Measurements from ENCODE around the gene PRDX3.
A peak's percentile ranks its signal among the peaks of the same experiment; 100 is the strongest.

The PRDX3 gene

GRCh38 chr10:119197921-119198320 is 19.3 kb upstream of the PRDX3 start:
- Histone ChIP-seq H3K4me1 (peaks cover 0 to 5% (median 2%) of the 10 kb centered on the region in 4 donors), H3K27me3 (peaks cover 0 to 3% of the 10 kb centered on the region in 2 donors), H3K9me3 (no peaks in the 10 kb centered on the region), H3K27ac (no peak overlapping the region), H3K4me3 (no peak overlapping the region), H3K36me3 (no peaks in the 10 kb centered on the region)
- intact Hi-C loops (cut with DNase I; ENCODE audit: low total_unique reads) = loop anchor here (10.0 kb wide), 1 partner anchor 377 kb away; no protein-coding TSS in a partner anchor
- DNase-seq = no peak
- TF ChIP-seq CTCF (IDR thresholded peaks at IDR 0.05) = no peak

- TF ChIP-seq CTCF (IDR thresholded peaks at IDR 0.05) = no peak
- Histone ChIP-seq H3K27ac (no peak overlapping the region), H3K4me1 (no peaks in the 10 kb centered on the region), H3K36me3 (no peaks in the 10 kb centered on the region), H3K4me3 (no peak overlapping the region), H3K9me3 (no peaks in the 10 kb centered on the region), H3K27me3 (no peaks in the 10 kb centered on the region)
- DNase-seq = peak in 1 of 2 donors; percentile 23
- intact Hi-C loops (cut with DNase I; ENCODE audit: low total_unique reads) = loop anchor here (10.0 kb wide), 1 partner anchor 383 kb away; no protein-coding TSS in a partner anchor
Observed at GRCh38 chr10:119191881-119192280, 13.3 kb upstream of the PRDX3 start.

GRCh38 chr10:119190954-119191785 is 12.6 kb upstream of the PRDX3 start:
- no peaks in the 10 kb centered on the region for H3K9me3 ChIP-seq
- H3K27ac ChIP-seq = no peak overlapping the region
- H3K4me1 ChIP-seq = no peaks in the 10 kb centered on the region
- no peak for TF ChIP-seq CTCF (IDR thresholded peaks at IDR 0.05)
- no peak overlapping the region for H3K4me3 ChIP-seq
- H3K36me3 ChIP-seq = no peaks in the 10 kb centered on the region
- intact Hi-C loops (cut with DNase I; ENCODE audit: low total_unique reads) = loop anchor here (10.0 kb wide), 1 partner anchor 384 kb away; no protein-coding TSS in a partner anchor
- H3K27me3 ChIP-seq = no peaks in the 10 kb centered on the region
- DNase-seq = no peak

GRCh38 chr10:119190353-119190752 is 11.7 kb upstream of the PRDX3 start:
- no peaks in the 10 kb centered on the region for H3K36me3 ChIP-seq
- no peak for TF ChIP-seq CTCF (IDR thresholded peaks at IDR 0.05)
- no peaks in the 10 kb centered on the region for H3K27me3 ChIP-seq
- no peak overlapping the region for H3K4me3 ChIP-seq
- intact Hi-C loops (cut with DNase I; ENCODE audit: low total_unique reads) = loop anchor here (10.0 kb wide), 1 partner anchor 384 kb away; no protein-coding TSS in a partner anchor
- H3K27ac ChIP-seq = no peak overlapping the region
- DNase-seq = no peak
- no peaks in the 10 kb centered on the region for H3K9me3 ChIP-seq
- no peaks in the 10 kb centered on the region for H3K4me1 ChIP-seq

GRCh38 chr10:119189811-119190282 is 11.2 kb upstream of the PRDX3 start:
- H3K9me3 ChIP-seq = no peaks in the 10 kb centered on the region
- TF ChIP-seq CTCF (IDR thresholded peaks at IDR 0.05) = no peak
- H3K4me1 ChIP-seq = no peaks in the 10 kb centered on the region
- no peaks in the 10 kb centered on the region for H3K27me3 ChIP-seq
- H3K27ac ChIP-seq = no peak overlapping the region
- H3K36me3 ChIP-seq = no peaks in the 10 kb centered on the region
- intact Hi-C loops (cut with DNase I; ENCODE audit: low total_unique reads) = loop anchor here (10.0 kb wide), 1 partner anchor 385 kb away; no protein-coding TSS in a partner anchor
- H3K4me3 ChIP-seq = no peak overlapping the region
- no peak for DNase-seq

Data from tibial artery (tissue), 4 donors.